NCI-H748 (cell line): ENCODE results near the gene STK32C.

ENCODE experiments used
- DNase-seq: peaks from one replicate; lab custom pipeline; 2025; ENCODE audit not compliant: unreplicated experiment; lab: John Stamatoyannopoulos, UW

Gene STK32C

GRCh38 chr10:132174237-132174636, 133.5 kb downstream of the STK32C start:
- no peak for DNase-seq

- DNase-seq: no peak
These were observed 134.6 kb downstream of the STK32C start for GRCh38 chr10:132173185-132173584.

DNA sequence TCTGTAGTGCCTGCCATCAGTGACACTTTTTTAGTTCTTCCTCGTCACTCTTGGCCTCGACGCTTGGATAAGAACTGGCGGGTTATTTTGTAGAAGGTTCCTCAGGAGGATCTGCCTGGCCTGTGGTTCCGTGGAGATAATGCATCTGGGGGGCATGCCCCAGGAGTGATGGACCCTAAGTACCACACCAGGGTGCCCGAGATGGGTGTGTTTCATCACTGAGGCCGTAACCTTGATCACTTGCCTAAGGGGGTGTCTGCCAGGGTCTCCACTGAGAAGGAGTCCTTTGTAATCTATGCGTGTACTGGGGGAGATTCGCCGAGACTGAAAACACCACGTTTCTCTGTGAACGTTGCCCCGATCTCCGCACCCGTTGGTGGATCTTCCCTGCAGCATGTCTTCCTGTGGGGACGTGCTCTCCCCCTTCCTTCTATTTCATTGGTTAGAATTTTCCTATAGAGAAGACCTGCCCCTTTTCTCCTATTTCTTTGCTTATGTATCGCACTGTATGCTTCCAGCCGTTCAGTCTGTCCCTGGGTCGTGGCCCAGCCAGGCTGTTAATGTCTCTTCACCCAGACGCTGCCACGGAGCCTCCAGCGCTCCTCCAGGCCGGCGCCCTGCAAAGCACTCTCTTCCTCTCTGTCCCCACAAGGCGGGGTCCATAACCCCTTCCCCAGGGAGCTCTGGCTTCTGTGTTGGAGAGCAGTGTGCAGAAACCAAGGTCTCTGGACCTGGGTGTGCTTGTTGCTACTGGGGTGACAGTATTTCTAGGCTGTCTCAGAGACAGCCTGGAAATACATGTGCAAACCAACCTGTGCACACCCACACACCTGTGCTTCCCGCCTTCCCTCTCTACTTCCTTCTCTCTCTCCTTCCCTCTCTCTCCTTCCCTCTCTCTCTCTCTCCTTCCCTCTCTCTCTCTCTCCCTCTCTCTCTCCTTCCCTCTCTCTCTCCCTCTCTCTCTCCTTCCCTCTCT, 135.4 kb downstream of the STK32C start:
- DNase-seq: no peak

- no peak for DNase-seq
These were observed 137.0 kb downstream of the STK32C start for GRCh38 chr10:132170561-132171361.

- peak; percentile 8 for DNase-seq
These were observed 137.8 kb downstream of the STK32C start for GRCh38 chr10:132169766-132170560.

- DNase-seq: no peak
These were observed 138.6 kb downstream of the STK32C start for GRCh38 chr10:132169031-132169765.

DNA sequence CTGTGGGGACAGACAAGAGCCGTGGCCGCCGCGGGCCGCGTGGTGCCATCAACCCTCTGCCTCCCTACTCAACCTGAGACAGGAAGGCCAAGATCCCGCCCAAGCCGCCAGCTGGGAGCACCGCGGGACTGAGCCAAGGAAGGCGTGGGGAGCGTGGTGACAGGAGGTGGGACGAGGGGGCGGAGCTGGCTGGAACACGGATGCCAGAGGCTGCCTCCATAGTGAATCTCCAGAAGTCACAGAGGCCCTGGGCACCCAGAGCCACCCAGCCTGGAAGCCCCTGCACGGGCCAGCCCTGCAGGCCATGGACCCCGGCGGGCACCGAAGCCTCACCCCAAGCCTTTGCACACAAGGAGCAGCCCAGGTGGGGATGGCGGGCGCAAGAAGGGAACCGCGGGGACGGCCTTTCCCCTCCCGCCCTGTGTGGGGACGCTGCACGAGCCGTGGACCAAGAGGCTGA, 139.1 kb downstream of the STK32C start:
- DNase-seq: no peak

GRCh38 chr10:132167976-132168375, 139.8 kb downstream of the STK32C start:
- DNase-seq: no peak

DNA sequence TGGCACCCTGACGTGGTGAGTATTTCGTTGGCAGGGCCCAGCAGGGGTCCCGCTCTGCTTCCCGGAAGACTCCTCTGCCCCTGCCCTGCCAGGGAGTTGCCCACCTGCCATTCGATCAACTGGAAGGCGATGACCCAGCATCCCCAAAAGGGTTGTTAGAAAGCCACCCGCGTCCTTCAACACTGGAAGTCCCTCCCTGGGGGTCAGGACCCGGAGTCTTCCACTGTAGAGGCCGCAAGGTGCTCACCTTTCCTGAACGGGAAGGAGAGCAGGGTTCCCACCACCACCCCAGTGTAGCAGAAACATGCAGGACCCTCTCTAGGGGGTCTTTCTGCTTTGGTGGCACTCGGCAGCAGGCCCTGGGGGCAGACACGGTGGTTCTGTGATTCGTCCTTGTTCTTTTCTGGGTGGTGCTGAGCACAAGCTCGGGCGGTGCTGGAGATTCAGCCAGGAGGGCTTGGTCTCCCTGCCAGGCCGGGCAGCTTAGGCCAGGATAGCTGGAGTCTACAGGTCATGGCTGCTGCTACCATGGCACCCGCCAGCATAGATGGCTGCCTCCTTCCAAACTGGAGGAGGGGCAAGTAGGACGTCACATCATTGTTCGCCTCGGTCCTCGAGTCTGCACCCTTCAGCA, 140.6 kb downstream of the STK32C start:
- no peak for DNase-seq

GRCh38 chr10:132166216-132166950, 141.4 kb downstream of the STK32C start:
- no peak for DNase-seq

- DNase-seq: no peak
These were observed 142.3 kb downstream of the STK32C start for GRCh38 chr10:132165416-132165980.

- peak; percentile 27 for DNase-seq
These were observed 142.9 kb downstream of the STK32C start for GRCh38 chr10:132164761-132165278.

DNA sequence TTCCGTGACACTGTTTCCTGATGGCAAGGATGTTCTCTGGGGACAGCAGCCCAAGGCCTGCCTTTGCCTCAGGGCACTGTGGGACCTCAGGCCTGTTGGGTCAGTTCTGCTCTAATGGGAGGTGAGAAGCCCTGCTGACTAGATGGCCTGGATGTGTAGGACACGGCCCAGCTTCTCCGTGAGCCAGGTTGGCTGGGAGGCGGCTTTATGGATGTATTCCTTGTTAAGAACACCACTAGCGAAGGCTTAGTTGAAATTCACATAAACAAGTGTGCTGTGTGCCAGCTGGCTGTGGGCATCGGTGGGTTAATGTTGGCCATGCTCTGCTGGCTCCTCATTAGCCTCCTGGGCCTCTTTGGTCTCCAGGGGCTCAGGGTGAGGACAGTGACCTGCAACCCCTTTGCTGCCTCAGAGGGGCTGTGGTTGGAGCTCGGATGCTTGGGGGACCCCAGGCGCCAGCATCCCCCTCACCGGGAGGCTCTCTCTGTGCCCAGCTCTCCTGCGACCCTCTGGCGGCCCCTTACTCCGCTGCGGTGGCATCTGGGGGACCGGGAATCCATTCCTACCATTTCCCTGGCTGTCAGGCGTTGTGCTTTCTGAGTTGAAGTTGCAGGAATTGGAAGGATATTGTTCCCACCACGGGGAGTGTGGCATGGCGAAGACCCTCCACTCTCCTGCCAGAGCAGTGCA, 143.8 kb downstream of the STK32C start:
- DNase-seq: no peak

DNA sequence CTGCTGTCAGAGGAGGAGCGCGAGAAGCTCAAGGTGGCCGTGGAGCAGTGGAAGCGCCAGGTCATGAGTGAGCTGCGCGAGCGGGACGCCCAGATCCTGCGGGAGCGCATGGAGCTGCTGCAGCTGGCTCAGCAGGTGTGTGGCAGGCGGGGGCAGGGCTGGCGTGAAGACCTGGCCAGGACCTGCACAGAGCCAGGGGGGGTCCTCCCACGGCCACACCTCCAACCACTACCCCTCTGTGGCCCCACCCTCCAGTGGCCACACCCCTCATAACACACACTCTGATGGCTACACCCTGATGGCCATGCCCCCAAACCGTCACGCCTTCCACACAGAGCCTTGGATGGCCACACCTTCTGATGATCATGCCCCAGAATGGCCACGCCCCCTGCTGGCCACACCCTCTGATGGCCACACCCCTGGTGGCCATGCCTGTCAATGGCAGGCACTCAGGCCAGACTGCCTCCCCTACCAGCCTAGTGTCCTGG, 144.4 kb downstream of the STK32C start:
- DNase-seq: peak; percentile 64

- no peak for DNase-seq
These were observed 145.0 kb downstream of the STK32C start for GRCh38 chr10:132162590-132163277.

DNA sequence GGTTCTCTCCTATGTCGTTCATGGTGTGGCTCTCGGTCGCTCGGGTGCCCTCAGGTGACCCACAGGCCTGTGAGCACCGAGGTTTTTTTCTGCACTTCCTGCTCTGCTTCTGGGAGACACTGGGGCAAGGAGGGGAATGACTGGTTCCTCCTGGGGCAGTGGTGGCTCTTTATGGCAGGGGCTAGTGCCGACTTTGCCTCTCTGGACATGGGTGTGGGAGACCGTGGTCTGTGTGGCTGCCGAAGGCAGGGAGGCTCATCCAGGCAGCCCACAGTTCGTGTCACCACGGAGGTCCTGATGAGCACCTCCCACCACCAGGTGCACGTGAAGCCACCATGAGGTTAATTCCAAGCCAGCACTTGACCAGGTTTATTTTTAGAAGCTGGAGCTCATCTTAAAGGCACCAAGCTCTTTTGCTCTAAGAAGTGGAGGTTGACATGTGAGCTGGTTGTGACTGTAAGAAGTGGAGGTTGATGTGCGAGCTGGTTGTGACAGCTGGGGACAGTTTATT, 145.7 kb downstream of the STK32C start:
- no peak for DNase-seq
